OCI-LY7 (cell line): ENCODE data around the gene KIAA0586.

ENCODE experiments used
- CTCF ChIP-seq: fragments of 200-600 bp; sonication (generic); conservative IDR thresholded peaks from 2 replicates; pipeline ENCODE4 v1.5.1; 2014; ENCODE audit warnings: mild to moderate bottlenecking, antibody characterized with exemption, low read length, moderate library complexity, mixed read lengths
- EZH2phosphoT487 ChIP-seq: fragments of 200-600 bp; sonication (generic); IDR thresholded peaks from 2 replicates; pipeline ENCODE4 v1.6.1; 2018; ENCODE audit warnings: low read depth, borderline replicate concordance, mild to moderate bottlenecking, mixed run types, antibody characterized with exemption, low read length, moderate library complexity, mixed read lengths

GRCh38 chr14:58562141-58562540 is 134.6 kb downstream of the KIAA0586 start:
- TF ChIP-seq CTCF (no peak), EZH2phosphoT487 (no peak)
